Measurements from ENCODE around the gene TRNP1.

Gene TRNP1

DNA sequence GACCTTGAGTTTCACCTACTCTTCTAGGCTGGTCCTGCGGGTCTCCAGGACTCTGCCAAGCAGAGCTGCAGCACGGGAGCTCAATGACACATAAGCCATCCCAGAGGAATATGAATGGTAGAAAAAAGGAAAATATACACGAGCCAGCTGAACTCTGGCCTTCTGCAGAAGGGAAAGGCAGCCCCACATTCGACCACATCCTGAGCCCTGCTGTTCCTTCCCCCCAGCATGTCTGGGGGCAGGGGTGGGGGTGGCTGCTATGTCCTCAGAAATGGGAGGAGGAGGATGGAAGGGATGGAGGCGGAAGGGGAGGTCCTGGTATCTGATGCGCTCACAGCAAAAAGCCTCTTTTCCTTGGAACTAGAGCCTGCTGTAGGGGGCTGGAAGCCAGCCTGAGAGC, 21.1 kb upstream of the TRNP1 start:
- TF ChIP-seq CTCF (conservative IDR thresholded peaks at IDR 0.05; ENCODE audit: low read length): no peak
- H3K4me3 ChIP-seq (ENCODE audit: low read length): no peak overlapping the region
- no peak for DNase-seq (ENCODE audit: low read depth)

DNA sequence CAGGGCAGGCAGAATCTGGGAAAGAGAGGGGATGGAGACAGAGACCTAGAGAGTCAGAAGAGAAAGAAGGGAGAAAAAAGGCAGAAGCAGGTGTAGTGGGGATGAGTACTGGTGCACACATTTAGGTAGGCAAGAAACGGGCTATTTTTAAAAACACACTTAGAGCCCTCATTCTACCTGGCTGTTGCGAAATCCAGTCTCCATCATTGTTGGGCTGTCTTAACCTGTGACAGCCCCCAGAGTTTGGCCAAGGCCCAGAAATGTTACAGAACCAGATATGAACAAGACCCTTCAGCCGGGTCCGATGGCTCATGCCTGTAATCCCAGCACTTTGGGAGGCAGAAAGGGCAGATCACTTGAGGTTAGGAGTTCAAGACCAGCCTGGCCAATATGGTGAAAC, 20.7 kb upstream of the TRNP1 start:
- no peak for TF ChIP-seq CTCF (conservative IDR thresholded peaks at IDR 0.05; ENCODE audit: low read length)
- H3K4me3 ChIP-seq (ENCODE audit: low read length): no peak overlapping the region

GRCh38 chr1:26976621-26977510, 16.6 kb upstream of the TRNP1 start:
- no peak for TF ChIP-seq CTCF (conservative IDR thresholded peaks at IDR 0.05; ENCODE audit: low read length)
- H3K4me3 ChIP-seq (ENCODE audit: low read length): no peak overlapping the region
- DNase-seq (ENCODE audit: low read depth): no peak

More for the DNA sequence above, 20.7 kb upstream of the TRNP1 start:
- DNase-seq (ENCODE audit: low read depth): no peak

DNA sequence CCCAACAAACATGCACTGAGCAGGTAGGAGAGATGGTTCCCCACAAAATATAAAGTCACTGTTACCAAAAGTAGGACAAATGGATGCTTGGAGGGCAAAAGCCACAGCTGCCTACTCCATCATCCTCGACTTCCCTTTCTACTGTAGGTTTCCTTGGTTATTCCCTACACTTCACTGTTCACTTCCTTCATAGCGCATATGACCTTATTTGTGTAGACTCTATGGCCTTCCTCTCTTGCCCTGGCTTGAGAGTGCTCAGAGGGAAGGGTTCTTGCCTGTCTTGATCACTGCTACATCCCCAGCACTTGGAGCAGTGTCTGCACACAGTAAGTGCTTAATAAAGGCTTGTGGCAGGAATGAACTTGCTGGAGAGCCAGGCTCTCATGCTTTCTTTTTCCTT, 14.6 kb upstream of the TRNP1 start:
- no peak for TF ChIP-seq CTCF (conservative IDR thresholded peaks at IDR 0.05; ENCODE audit: low read length)

GRCh38 chr1:26981146-26981846, 12.2 kb upstream of the TRNP1 start:
- H3K4me3 ChIP-seq (ENCODE audit: low read length): no peak overlapping the region
- no peak for DNase-seq (ENCODE audit: low read depth)
- TF ChIP-seq CTCF (conservative IDR thresholded peaks at IDR 0.05; ENCODE audit: low read length): no peak

More for the DNA sequence above, 14.6 kb upstream of the TRNP1 start:
- no peak for DNase-seq (ENCODE audit: low read depth)
- H3K4me3 ChIP-seq (ENCODE audit: low read length): no peak overlapping the region

DNA sequence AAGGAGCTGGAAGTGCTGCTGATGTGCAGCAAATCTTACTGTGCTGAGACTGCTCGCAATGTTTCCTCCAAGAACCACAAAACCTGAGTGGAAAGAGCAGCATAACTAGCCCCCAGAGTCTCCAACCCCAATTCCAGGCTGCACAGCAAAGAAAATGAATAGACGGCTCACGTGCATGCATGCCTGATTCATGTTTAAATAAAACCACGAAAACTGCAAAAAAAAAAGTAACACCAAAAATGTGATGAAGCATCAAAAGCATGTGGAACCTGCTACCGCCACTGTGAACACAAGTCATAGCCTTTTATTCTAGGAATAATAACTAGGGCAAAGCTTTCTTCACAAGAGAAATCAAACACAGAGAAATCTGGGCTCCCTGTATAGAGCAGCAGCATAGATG, 9.6 kb upstream of the TRNP1 start:
- no peak for TF ChIP-seq CTCF (conservative IDR thresholded peaks at IDR 0.05; ENCODE audit: low read length)
- H3K4me3 ChIP-seq (ENCODE audit: low read length): no peak overlapping the region
- no peak for DNase-seq (ENCODE audit: low read depth)

DNA sequence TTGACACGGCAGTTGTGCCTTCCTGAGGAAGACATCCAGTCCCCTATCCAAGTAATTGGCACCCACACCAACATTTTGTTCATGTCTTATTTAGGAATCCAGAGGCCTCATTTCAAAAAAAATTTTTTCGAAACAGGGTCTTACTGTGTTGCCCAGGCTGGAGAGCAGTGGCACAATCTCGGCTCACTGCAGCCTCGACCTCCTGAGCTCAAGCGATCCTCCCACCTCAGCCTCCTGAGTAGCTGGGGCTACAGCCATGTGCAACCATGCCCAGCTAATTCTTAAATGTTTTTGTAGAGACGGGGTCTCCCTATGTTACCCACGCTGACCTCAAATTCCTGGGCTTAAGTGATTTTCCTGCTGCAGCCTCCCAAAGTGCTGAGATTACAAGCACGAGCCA, 9.2 kb upstream of the TRNP1 start:
- no peak overlapping the region for H3K4me3 ChIP-seq (ENCODE audit: low read length)
- no peak for TF ChIP-seq CTCF (conservative IDR thresholded peaks at IDR 0.05; ENCODE audit: low read length)
- DNase-seq (ENCODE audit: low read depth): no peak

Data from AG10803 (cell line).